ENCODE results near the gene CASP12. TPM values are rescaled to one million over a fixed set of nuclear protein-coding genes. Genes with fewer than 3 reads are reported as not detected.

Gene CASP12
- total and polyA plus RNA-seq, 2 of the 4 experiments (the other 2 are of a cell fraction) = 0.07 TPM; not detected in 1

- H3K9ac ChIP-seq (ENCODE audit: low read depth, low read length) = no peak overlapping the region
- H3K18ac ChIP-seq (ENCODE audit: low read depth, low read length) = no peak overlapping the region
- H3K23ac ChIP-seq (ENCODE audit: low read depth, low read length) = no peak overlapping the region
- H3K9me3 ChIP-seq (ENCODE audit: control insufficient read depth, insufficient read depth, low read length) = no peaks in the 10 kb centered on the region
- H4K91ac ChIP-seq (ENCODE audit: insufficient read depth, low read depth, low read length) = no peak overlapping the region
- H4K5ac ChIP-seq (ENCODE audit: low read depth, low read length) = no peak overlapping the region
- H3K79me1 ChIP-seq (ENCODE audit: low read depth in 1 of 2, low read length in 2 of 2) = no peaks in the 10 kb centered on the region
- no peak overlapping the region for H2AK5ac ChIP-seq (ENCODE audit: low read depth, low read length)
- H2AFZ ChIP-seq (replicated peaks; ENCODE audit: low read length, poor library complexity) = no peak overlapping the region
- H2BK5ac ChIP-seq (ENCODE audit: low read depth, low read length, poor library complexity, severe bottlenecking) = no peak overlapping the region
- H3K36me3 ChIP-seq (ENCODE audit: control insufficient read depth, insufficient read depth, low read length) = no peaks in the 10 kb centered on the region
- POLR2A ChIA-PET (ENCODE audit: unreplicated experiment) = no interaction called here
- H3K4me3 ChIP-seq (ENCODE audit: insufficient read depth, low read depth, low read length) = no peak overlapping the region
- no CpG with 5 or more reads among the region's 2 CpGs for WGBS, 2 experiments (ENCODE audit: extremely low coverage in 2 of 2, insufficient read length in 1 of 2)
- no peak overlapping the region for H3K4ac ChIP-seq (ENCODE audit: low read depth, low read length)
- intact Hi-C loops (cut with micrococcal nuclease) = no loop called here
- H2BK120ac ChIP-seq (ENCODE audit: low read depth, low read length) = no peak overlapping the region
- dilution Hi-C loops (cut with HindIII; ENCODE audit: low sequenced_read_pairs, unreplicated experiment) = no loop called here
- H2BK20ac ChIP-seq (ENCODE audit: low read depth, low read length) = no peak overlapping the region
- H3K27me3 ChIP-seq (ENCODE audit: control insufficient read depth, insufficient read depth, low read length) = no peaks in the 10 kb centered on the region
- no peak overlapping the region for H2AK9ac ChIP-seq (replicated peaks; ENCODE audit: low read depth, low read length, poor library complexity)
- no peaks in the 10 kb centered on the region for H3K4me1 ChIP-seq (ENCODE audit: control insufficient read depth, insufficient read depth, low read length)
- no peak overlapping the region for H2BK15ac ChIP-seq (ENCODE audit: low read depth, low read length)
- H4K20me1 ChIP-seq (ENCODE audit: insufficient read depth, low read length) = no peaks in the 10 kb centered on the region
- CTCF ChIA-PET = interaction anchor here (1.1 to 1.3 kb wide), 2 partner anchors 10 to 13 kb away, joined by 3 to 4 read pairs; no protein-coding TSS in a partner anchor
- H4K8ac ChIP-seq (ENCODE audit: low read depth in 2 of 2, low read length in 2 of 2) = no peak overlapping the region
- in situ Hi-C loops (cut with MboI; ENCODE audit: low sequenced_read_pairs) = no loop called here
- H3K14ac ChIP-seq (replicated peaks; ENCODE audit: low read depth, low read length) = no peak overlapping the region
- no peak overlapping the region for H3K27ac ChIP-seq (ENCODE audit: insufficient read depth, low read length)
- no TSS peak for BruUV-seq (replicated peaks)
- TF ChIP-seq BHLHE40 (IDR thresholded peaks at IDR 0.05; ENCODE audit: low read depth, low read length) = no peak
- no peak for TF ChIP-seq SMC3 (IDR thresholded peaks at IDR 0.05; ENCODE audit: low read depth, low read length)
- no peak for TF ChIP-seq MAZ (IDR thresholded peaks at IDR 0.05; ENCODE audit: borderline replicate concordance, low read depth, low read length)
- no peak for TF ChIP-seq MAFK (IDR thresholded peaks at IDR 0.05; ENCODE audit: low read depth, low read length)
- no peak for TF ChIP-seq RCOR1 (IDR thresholded peaks at IDR 0.05; ENCODE audit: insufficient replicate concordance, low read length)
- no peak overlapping the region for H3K4me2 ChIP-seq (ENCODE audit: low read depth, low read length)
- ATAC-seq (ENCODE audit: low read depth) (no peak), DNase-seq (no peak)
- H3K56ac ChIP-seq (ENCODE audit: extremely low read depth, insufficient read depth, low read length) = no peak overlapping the region
- H3K9me1 ChIP-seq (ENCODE audit: insufficient read depth, low read length) = 0 out of 2 replicates have a peak, but pooled peaks cover 2% of the 10 kb centered on the region
Measured at GRCh38 chr11:104883342-104883741, 14.9 kb downstream of the CASP12 start.
